ENCODE measurements around the gene C2CD4C.
"Not testable (repeated sequence)": the region's sequence is repeated elsewhere in the genome, so short reads cannot be mapped to it uniquely, and the experiment has no call there.

Gene C2CD4C

GRCh38 chr19:387777-388176, 21.2 kb downstream of the C2CD4C start:
- H3K4me1 ChIP-seq (ENCODE audit: control insufficient read depth, low read depth, low read length): no peaks in the 10 kb centered on the region
- no peak overlapping the region for H3K9ac ChIP-seq (ENCODE audit: low read length)
- H2BK15ac ChIP-seq (replicated peaks; ENCODE audit: low read depth): no peak overlapping the region
- no peak overlapping the region for H4K5ac ChIP-seq (ENCODE audit: low read length)
- no CpG with 5 or more reads among the region's 21 CpGs for WGBS (ENCODE audit: extremely low coverage, insufficient coverage, low lambda C conversion rate)
- DNase-seq: no peak
- H3K56ac ChIP-seq (ENCODE audit: low read length): no peak overlapping the region
- H3K36me3 ChIP-seq (ENCODE audit: control insufficient read depth, insufficient read depth, low read length): no peaks in the 10 kb centered on the region
- H3K79me2 ChIP-seq (ENCODE audit: control insufficient read depth, insufficient read depth, low read length): no peaks in the 10 kb centered on the region
- no peak overlapping the region for H3K27ac ChIP-seq (ENCODE audit: low read depth, low read length)
- no peaks in the 10 kb centered on the region for H3K27me3 ChIP-seq (ENCODE audit: insufficient read depth, low read length, poor library complexity)
- no peak overlapping the region for H2BK5ac ChIP-seq (ENCODE audit: low read length)
- no peak overlapping the region for H4K8ac ChIP-seq (ENCODE audit: low read depth, low read length)
- H2BK120ac ChIP-seq (ENCODE audit: low read depth, low read length): no peak overlapping the region
- no peaks in the 10 kb centered on the region for H3K79me1 ChIP-seq (ENCODE audit: low read length)
- no peak overlapping the region for H3K4ac ChIP-seq (ENCODE audit: low read depth, low read length)
- H3K4me2 ChIP-seq (ENCODE audit: low read length): no peak overlapping the region
- H3K18ac ChIP-seq (ENCODE audit: low read length): no peak overlapping the region
- no peak overlapping the region for H2AK5ac ChIP-seq (ENCODE audit: low read length)
- H3K23ac ChIP-seq (ENCODE audit: low read length): no peak overlapping the region
- H3K4me3 ChIP-seq (ENCODE audit: low read length): no peak overlapping the region

- not testable (repeated sequence) for H3K27ac ChIP-seq (ENCODE audit: low read depth, low read length); H3K36me3 ChIP-seq (ENCODE audit: control insufficient read depth, insufficient read depth, low read length)
- no CpG with 5 or more reads among the region's 22 CpGs for WGBS (ENCODE audit: extremely low coverage, insufficient coverage, low lambda C conversion rate)
Measured at GRCh38 chr19:386632-387301, 22.2 kb downstream of the C2CD4C start.

GRCh38 chr19:386189-386588, 22.8 kb downstream of the C2CD4C start:
- not testable (repeated sequence) for H2BK120ac ChIP-seq (ENCODE audit: low read depth, low read length); DNase-seq; H3K9ac ChIP-seq (ENCODE audit: low read length); H3K79me1 ChIP-seq (ENCODE audit: low read length); H3K4ac ChIP-seq (ENCODE audit: low read depth, low read length); H4K8ac ChIP-seq (ENCODE audit: low read depth, low read length); H3K18ac ChIP-seq (ENCODE audit: low read length); H2BK15ac ChIP-seq (replicated peaks; ENCODE audit: low read depth); H3K36me3 ChIP-seq (ENCODE audit: control insufficient read depth, insufficient read depth, low read length); H3K79me2 ChIP-seq (ENCODE audit: control insufficient read depth, insufficient read depth, low read length); H3K27me3 ChIP-seq (ENCODE audit: insufficient read depth, low read length, poor library complexity); H3K4me1 ChIP-seq (ENCODE audit: control insufficient read depth, low read depth, low read length); H3K56ac ChIP-seq (ENCODE audit: low read length); H3K23ac ChIP-seq (ENCODE audit: low read length); H3K4me2 ChIP-seq (ENCODE audit: low read length); H4K5ac ChIP-seq (ENCODE audit: low read length); H3K27ac ChIP-seq (ENCODE audit: low read depth, low read length); H2AK5ac ChIP-seq (ENCODE audit: low read length); H2BK5ac ChIP-seq (ENCODE audit: low read length); H3K4me3 ChIP-seq (ENCODE audit: low read length)
- WGBS (ENCODE audit: extremely low coverage, insufficient coverage, low lambda C conversion rate): no CpG with 5 or more reads among the region's 8 CpGs

More at GRCh38 chr19:386632-387301, 22.2 kb downstream of the C2CD4C start:
- H3K18ac ChIP-seq (ENCODE audit: low read length); H3K79me2 ChIP-seq (ENCODE audit: control insufficient read depth, insufficient read depth, low read length); H3K9ac ChIP-seq (ENCODE audit: low read length); H3K4me1 ChIP-seq (ENCODE audit: control insufficient read depth, low read depth, low read length); H3K4me3 ChIP-seq (ENCODE audit: low read length); H2AK5ac ChIP-seq (ENCODE audit: low read length); H3K27me3 ChIP-seq (ENCODE audit: insufficient read depth, low read length, poor library complexity); H2BK120ac ChIP-seq (ENCODE audit: low read depth, low read length); H3K4ac ChIP-seq (ENCODE audit: low read depth, low read length); H3K56ac ChIP-seq (ENCODE audit: low read length); H2BK15ac ChIP-seq (replicated peaks; ENCODE audit: low read depth); H4K5ac ChIP-seq (ENCODE audit: low read length); H2BK5ac ChIP-seq (ENCODE audit: low read length); H3K4me2 ChIP-seq (ENCODE audit: low read length); H4K8ac ChIP-seq (ENCODE audit: low read depth, low read length); H3K79me1 ChIP-seq (ENCODE audit: low read length); H3K23ac ChIP-seq (ENCODE audit: low read length): not testable (repeated sequence)
- peak; percentile 22 for DNase-seq

GRCh38 chr19:384799-385169, 24.2 kb downstream of the C2CD4C start:
- H4K8ac ChIP-seq (ENCODE audit: low read depth, low read length): no peak overlapping the region
- H3K36me3 ChIP-seq (ENCODE audit: control insufficient read depth, insufficient read depth, low read length): no peaks in the 10 kb centered on the region
- no peak overlapping the region for H3K23ac ChIP-seq (ENCODE audit: low read length)
- H3K79me2 ChIP-seq (ENCODE audit: control insufficient read depth, insufficient read depth, low read length): no peaks in the 10 kb centered on the region
- no peak overlapping the region for H3K4me3 ChIP-seq (ENCODE audit: low read length)
- H4K5ac ChIP-seq (ENCODE audit: low read length): no peak overlapping the region
- H3K4ac ChIP-seq (ENCODE audit: low read depth, low read length): no peak overlapping the region
- no peak overlapping the region for H2AK5ac ChIP-seq (ENCODE audit: low read length)
- no peak overlapping the region for H2BK5ac ChIP-seq (ENCODE audit: low read length)
- H3K56ac ChIP-seq (ENCODE audit: low read length): no peak overlapping the region
- no peak overlapping the region for H3K4me2 ChIP-seq (ENCODE audit: low read length)
- no CpG with 5 or more reads among the region's 9 CpGs for WGBS (ENCODE audit: extremely low coverage, insufficient coverage, low lambda C conversion rate)
- no peak overlapping the region for H3K9ac ChIP-seq (ENCODE audit: low read length)
- no peaks in the 10 kb centered on the region for H3K27me3 ChIP-seq (ENCODE audit: insufficient read depth, low read length, poor library complexity)
- H3K4me1 ChIP-seq (ENCODE audit: control insufficient read depth, low read depth, low read length): no peaks in the 10 kb centered on the region
- no peaks in the 10 kb centered on the region for H3K79me1 ChIP-seq (ENCODE audit: low read length)
- no peak overlapping the region for H3K27ac ChIP-seq (ENCODE audit: low read depth, low read length)
- no peak overlapping the region for H3K18ac ChIP-seq (ENCODE audit: low read length)
- DNase-seq: no peak
- H2BK15ac ChIP-seq (replicated peaks; ENCODE audit: low read depth): no peak overlapping the region
- H2BK120ac ChIP-seq (ENCODE audit: low read depth, low read length): no peak overlapping the region

GRCh38 chr19:383922-384798, 24.8 kb downstream of the C2CD4C start:
- peak; percentile 75 for DNase-seq
- WGBS (ENCODE audit: extremely low coverage, insufficient coverage, low lambda C conversion rate): no CpG with 5 or more reads among the region's 44 CpGs

More at GRCh38 chr19:383922-384798, 24.8 kb downstream of the C2CD4C start:
- Histone ChIP-seq H3K4me1 (ENCODE audit: control insufficient read depth, low read depth, low read length) (no peaks in the 10 kb centered on the region), H2BK5ac (ENCODE audit: low read length) (no peak overlapping the region), H3K23ac (ENCODE audit: low read length) (no peak overlapping the region), H3K4me3 (ENCODE audit: low read length) (no peak overlapping the region), H3K79me1 (ENCODE audit: low read length) (no peaks in the 10 kb centered on the region), H2BK120ac (ENCODE audit: low read depth, low read length) (no peak overlapping the region), H4K5ac (ENCODE audit: low read length) (no peak overlapping the region), H4K8ac (ENCODE audit: low read depth, low read length) (no peak overlapping the region), H3K9ac (ENCODE audit: low read length) (no peak overlapping the region), H3K27me3 (ENCODE audit: insufficient read depth, low read length, poor library complexity) (no peaks in the 10 kb centered on the region), H3K56ac (ENCODE audit: low read length) (peak overlapping the region; percentile 4), H3K18ac (ENCODE audit: low read length) (no peak overlapping the region), H3K27ac (ENCODE audit: low read depth, low read length) (no peak overlapping the region), H3K4ac (ENCODE audit: low read depth, low read length) (no peak overlapping the region), H3K79me2 (ENCODE audit: control insufficient read depth, insufficient read depth, low read length) (no peaks in the 10 kb centered on the region), H2AK5ac (ENCODE audit: low read length) (no peak overlapping the region), H2BK15ac (replicated peaks; ENCODE audit: low read depth) (no peak overlapping the region), H3K4me2 (ENCODE audit: low read length) (no peak overlapping the region), H3K36me3 (ENCODE audit: control insufficient read depth, insufficient read depth, low read length) (no peaks in the 10 kb centered on the region)
